Measurements from ENCODE around the gene TNS2. TPM values are rescaled to one million over a fixed set of nuclear protein-coding genes. Genes with fewer than 3 reads are reported as not detected.

TNS2 gene
- total and polyA plus RNA-seq, 2 experiments from 2014 or later: 1.8 to 6.9 TPM

DNA sequence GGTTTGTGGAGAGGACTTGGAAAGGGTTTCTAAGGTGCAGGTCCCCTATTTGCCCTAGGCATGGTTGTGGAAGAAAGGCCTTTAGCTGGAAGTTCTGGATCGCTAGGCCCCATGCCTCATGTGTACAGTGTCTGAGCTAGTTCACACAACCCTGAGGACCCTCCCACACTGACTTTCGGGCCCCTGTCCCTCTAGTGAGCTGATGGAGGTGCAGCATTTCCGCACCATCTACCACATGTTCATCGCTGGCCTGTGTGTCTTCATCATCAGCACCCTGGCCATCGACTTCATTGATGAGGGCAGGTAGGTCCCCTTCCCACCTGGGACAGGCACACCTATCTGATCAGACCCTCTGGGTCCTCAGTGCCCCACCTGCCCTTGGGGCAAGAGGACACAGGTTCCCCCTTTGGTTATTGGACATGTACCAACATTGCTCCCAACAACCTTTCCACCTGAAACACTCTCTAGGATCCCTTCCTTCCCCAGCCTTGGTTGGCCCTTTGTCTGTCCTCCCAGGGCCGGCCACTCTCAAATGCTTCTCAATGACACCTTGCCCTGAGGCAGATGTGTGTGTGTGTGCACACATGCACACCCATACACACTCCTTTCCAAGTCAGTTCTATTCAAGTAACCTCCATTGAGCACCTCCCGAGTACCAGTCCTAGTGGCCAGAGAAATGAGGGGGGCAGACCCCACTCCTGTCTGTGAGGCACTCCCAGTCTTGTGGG is 56.0 kb downstream of the TNS2 start (continued):
- TF ChIP-seq, protein P1, sequence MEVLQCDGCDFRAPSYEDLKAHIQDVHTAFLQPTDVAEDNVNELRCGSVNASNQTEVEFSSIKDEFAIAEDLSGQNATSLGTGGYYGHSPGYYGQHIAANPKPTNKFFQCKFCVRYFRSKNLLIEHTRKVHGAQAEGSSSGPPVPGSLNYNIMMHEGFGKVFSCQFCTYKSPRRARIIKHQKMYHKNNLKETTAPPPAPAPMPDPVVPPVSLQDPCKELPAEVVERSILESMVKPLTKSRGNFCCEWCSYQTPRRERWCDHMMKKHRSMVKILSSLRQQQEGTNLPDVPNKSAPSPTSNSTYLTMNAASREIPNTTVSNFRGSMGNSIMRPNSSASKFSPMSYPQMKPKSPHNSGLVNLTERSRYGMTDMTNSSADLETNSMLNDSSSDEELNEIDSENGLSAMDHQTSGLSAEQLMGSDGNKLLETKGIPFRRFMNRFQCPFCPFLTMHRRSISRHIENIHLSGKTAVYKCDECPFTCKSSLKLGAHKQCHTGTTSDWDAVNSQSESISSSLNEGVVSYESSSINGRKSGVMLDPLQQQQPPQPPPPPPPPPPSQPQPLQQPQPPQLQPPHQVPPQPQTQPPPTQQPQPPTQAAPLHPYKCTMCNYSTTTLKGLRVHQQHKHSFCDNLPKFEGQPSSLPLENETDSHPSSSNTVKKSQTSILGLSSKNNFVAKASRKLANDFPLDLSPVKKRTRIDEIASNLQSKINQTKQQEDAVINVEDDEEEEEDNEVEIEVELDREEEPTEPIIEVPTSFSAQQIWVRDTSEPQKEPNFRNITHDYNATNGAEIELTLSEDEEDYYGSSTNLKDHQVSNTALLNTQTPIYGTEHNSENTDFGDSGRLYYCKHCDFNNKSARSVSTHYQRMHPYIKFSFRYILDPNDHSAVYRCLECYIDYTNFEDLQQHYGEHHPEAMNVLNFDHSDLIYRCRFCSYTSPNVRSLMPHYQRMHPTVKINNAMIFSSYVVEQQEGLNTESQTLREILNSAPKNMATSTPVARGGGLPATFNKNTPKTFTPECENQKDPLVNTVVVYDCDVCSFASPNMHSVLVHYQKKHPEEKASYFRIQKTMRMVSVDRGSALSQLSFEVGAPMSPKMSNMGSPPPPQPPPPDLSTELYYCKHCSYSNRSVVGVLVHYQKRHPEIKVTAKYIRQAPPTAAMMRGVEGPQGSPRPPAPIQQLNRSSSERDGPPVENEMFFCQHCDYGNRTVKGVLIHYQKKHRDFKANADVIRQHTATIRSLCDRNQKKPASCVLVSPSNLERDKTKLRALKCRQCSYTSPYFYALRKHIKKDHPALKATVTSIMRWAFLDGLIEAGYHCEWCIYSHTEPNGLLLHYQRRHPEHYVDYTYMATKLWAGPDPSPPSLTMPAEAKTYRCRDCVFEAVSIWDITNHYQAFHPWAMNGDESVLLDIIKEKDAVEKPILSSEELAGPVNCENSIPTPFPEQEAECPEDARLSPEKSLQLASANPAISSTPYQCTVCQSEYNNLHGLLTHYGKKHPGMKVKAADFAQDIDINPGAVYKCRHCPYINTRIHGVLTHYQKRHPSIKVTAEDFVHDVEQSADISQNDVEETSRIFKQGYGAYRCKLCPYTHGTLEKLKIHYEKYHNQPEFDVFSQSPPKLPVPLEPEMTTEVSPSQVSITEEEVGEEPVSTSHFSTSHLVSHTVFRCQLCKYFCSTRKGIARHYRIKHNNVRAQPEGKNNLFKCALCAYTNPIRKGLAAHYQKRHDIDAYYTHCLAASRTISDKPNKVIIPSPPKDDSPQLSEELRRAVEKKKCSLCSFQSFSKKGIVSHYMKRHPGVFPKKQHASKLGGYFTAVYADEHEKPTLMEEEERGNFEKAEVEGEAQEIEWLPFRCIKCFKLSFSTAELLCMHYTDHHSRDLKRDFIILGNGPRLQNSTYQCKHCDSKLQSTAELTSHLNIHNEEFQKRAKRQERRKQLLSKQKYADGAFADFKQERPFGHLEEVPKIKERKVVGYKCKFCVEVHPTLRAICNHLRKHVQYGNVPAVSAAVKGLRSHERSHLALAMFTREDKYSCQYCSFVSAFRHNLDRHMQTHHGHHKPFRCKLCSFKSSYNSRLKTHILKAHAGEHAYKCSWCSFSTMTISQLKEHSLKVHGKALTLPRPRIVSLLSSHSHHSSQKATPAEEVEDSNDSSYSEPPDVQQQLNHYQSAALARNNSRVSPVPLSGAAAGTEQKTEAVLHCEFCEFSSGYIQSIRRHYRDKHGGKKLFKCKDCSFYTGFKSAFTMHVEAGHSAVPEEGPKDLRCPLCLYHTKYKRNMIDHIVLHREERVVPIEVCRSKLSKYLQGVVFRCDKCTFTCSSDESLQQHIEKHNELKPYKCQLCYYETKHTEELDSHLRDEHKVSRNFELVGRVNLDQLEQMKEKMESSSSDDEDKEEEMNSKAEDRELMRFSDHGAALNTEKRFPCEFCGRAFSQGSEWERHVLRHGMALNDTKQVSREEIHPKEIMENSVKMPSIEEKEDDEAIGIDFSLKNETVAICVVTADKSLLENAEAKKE (CRISPR knock-in tag; IDR thresholded peaks at IDR 0.05): no peak

- peaks cover 14% of the 10 kb centered on the region; the same call in 2 of the 3 replicates for H3K9me3 Mint-ChIP-seq
- H3K36me3 ChIP-seq (ENCODE audit: insufficient read depth): no peaks in the 10 kb centered on the region; the same call in 1 of the 2 replicates
- TF ChIP-seq CREB1 (CRISPR knock-in tag; IDR thresholded peaks at IDR 0.05; ENCODE audit: low read depth): no peak
- TF ChIP-seq EZH2phosphoT487 (IDR thresholded peaks at IDR 0.05; ENCODE audit: unreplicated experiment): no peak
- TF ChIP-seq, protein P1 (CRISPR knock-in tag; IDR thresholded peaks at IDR 0.05): no peak
- no peak for TF ChIP-seq ZNF114 (CRISPR knock-in tag; IDR thresholded peaks at IDR 0.05)
- TF ChIP-seq, protein P2, sequence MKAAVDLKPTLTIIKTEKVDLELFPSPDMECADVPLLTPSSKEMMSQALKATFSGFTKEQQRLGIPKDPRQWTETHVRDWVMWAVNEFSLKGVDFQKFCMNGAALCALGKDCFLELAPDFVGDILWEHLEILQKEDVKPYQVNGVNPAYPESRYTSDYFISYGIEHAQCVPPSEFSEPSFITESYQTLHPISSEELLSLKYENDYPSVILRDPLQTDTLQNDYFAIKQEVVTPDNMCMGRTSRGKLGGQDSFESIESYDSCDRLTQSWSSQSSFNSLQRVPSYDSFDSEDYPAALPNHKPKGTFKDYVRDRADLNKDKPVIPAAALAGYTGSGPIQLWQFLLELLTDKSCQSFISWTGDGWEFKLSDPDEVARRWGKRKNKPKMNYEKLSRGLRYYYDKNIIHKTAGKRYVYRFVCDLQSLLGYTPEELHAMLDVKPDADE (IDR thresholded peaks at IDR 0.05): no peak
- TF ChIP-seq EZH2 (IDR thresholded peaks at IDR 0.05; ENCODE audit: low read depth, unreplicated experiment): no peak
- TF ChIP-seq JUNB (IDR thresholded peaks at IDR 0.05; ENCODE audit: unreplicated experiment): no peak
Measured at GRCh38 chr12:53107122-53107521, 57.3 kb downstream of the TNS2 start.

More at GRCh38 chr12:53107122-53107521, 57.3 kb downstream of the TNS2 start:
- ATAC-seq (no peak; the same call in 2 of the 3 replicates), DNase-seq (ENCODE audit: low spot score) (no peak)
- Mint-ChIP-seq H3K27ac (no peak overlapping the region), H3K4me3 (no peak overlapping the region), H3K4me1 (peaks cover 25% of the 10 kb centered on the region), H3K36me3 (ENCODE audit: low read depth) (peaks cover 3% of the 10 kb centered on the region; the same call in 1 of the 3 replicates), H3K27me3 (ENCODE audit: insufficient read depth, low read depth, poor library complexity) (peaks cover 13% of the 10 kb centered on the region)
- Histone ChIP-seq H3K27ac (ENCODE audit: low read depth) (no peak overlapping the region), H3K4me1 (ENCODE audit: insufficient read depth) (peaks cover 20% of the 10 kb centered on the region), H3K27me3 (ENCODE audit: insufficient read depth) (no peaks in the 10 kb centered on the region), H3K9me2 (ENCODE audit: insufficient read depth) (no peaks in the 10 kb centered on the region), H3K4me2 (peak overlapping the region; percentile 64), H4K20me1 (replicated peaks; ENCODE audit: insufficient read depth) (no peaks in the 10 kb centered on the region), H3K79me2 (replicated peaks; ENCODE audit: insufficient read depth) (no peaks in the 10 kb centered on the region), H3K4me3 (no peak overlapping the region; the same call in 1 of the 2 replicates), H3F3A (replicated peaks; ENCODE audit: low read depth) (no peaks in the 10 kb centered on the region), H2AFZ (peak overlapping the region; percentile 63; the same call in 1 of the 2 replicates)

All from GM23338 (cell line).